Thyroid gland (tissue), 4 donors: Measurements from ENCODE around the gene CS. TPM values are rescaled to one million over a fixed set of nuclear protein-coding genes. Genes with fewer than 3 reads are reported as not detected.
A peak's percentile ranks its signal among the peaks of the same experiment; 100 is the strongest.

Experiments used
- DNase-seq, 2 donors: peaks; one replicate each; pipeline ENCODE4 v3.0.0-alpha.2; 2019
- H3K27ac ChIP-seq, 3 donors: fragments of 200-600 bp; sonication (generic); 1 replicate in 2 of 3; 2 replicates in 1 of 3; pipeline ENCODE4 v1.5.1; 2016 to 2019; ENCODE audit warnings: mild to moderate bottlenecking in 1 of 3, moderate library complexity in 1 of 3
- H3K27me3 ChIP-seq: fragments of 200-600 bp; sonication (generic); one replicate; pipeline ENCODE4 v1.5.1; 2019
- H3K36me3 ChIP-seq, 2 donors: fragments of 200-600 bp; sonication (generic); one replicate each; pipeline ENCODE4 v1.5.1; 2016 to 2019
- H3K4me1 ChIP-seq, 2 donors: fragments of 200-600 bp; sonication (generic); one replicate each; pipeline ENCODE4 v1.5.1; 2017 to 2019
- H3K4me3 ChIP-seq, 3 donors: fragments of 200-600 bp; sonication (generic); replicated peaks in 1 of 3; 1 replicate in 2 of 3; 2 replicates in 1 of 3; pipeline ENCODE4 v1.5.1; 2016; ENCODE audit warnings: mild to moderate bottlenecking in 1 of 3
- H3K9me3 ChIP-seq: fragments of 200-600 bp; sonication (generic); one replicate; pipeline ENCODE4 v1.5.1; 2017
- POLR2A ChIP-seq, 2 donors: fragments of 450-650 bp; IDR thresholded peaks; one replicate each; pipeline ENCODE4 v1.6.1; 2017; ENCODE audit warnings: antibody characterized with exemption in 2 of 2, mild to moderate bottlenecking in 2 of 2, moderate library complexity in 1 of 2
- WGBS, 2 donors: methylation state at CpG; one replicate each; pipeline ENCODE4 v1.1.5; 2017; 5-methylcytosine and 5-hydroxymethylcytosine counted together
- intact Hi-C: fragments of 100-400 bp; cut with DNase I; formaldehyde crosslinking; loops from one replicate; pipeline ENCODE4 v1.15.1; 2023
- total RNA-seq, 4 donors: library from RNA; depleted of rRNA; stranded (reverse); fragments of >200 nt; gene quantifications; one replicate each; pipeline ENCODE4 v1.2.3, GENCODE V29; 2016
- TF ChIP-seq, protein P1 (sequence below), 6 experiments: fragments of 200-600 bp in 3 of 6; fragments of 450-650 bp in 3 of 6; sonication (generic) in 3 of 6; IDR thresholded peaks; one replicate each; pipeline ENCODE4 v1.5.1; 2016 to 2019; ENCODE audit warnings: antibody characterized with exemption in 6 of 6, mild to moderate bottlenecking in 2 of 6, inconsistent platforms in 1 of 6, moderate library complexity in 1 of 6

The CS gene
- total RNA-seq, 4 donors from 2014 or later, result 110 to 190 (median 118) TPM

DNA sequence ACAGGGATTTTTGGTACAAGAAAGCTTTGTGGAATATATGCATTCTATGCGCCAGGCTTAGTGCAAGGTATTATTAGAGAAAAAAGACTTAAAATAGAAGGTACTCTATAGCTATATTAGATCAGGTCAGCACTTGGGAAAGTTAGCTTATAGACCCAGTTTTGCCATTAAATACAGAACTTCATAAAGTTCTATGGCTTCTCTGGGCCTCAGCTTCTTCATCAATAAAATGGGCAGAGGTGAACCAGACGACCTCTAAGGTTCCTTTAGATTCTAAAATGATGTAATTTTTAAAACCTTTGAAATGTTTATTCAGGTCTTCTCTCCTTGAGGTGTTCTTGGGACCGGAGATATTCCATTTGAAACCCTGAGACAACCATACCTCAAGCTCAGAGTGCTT lies 8.6 kb upstream of the CS start:
- no peak for TF ChIP-seq POLR2A (IDR thresholded peaks at IDR 0.05)
- TF ChIP-seq, protein P1, sequence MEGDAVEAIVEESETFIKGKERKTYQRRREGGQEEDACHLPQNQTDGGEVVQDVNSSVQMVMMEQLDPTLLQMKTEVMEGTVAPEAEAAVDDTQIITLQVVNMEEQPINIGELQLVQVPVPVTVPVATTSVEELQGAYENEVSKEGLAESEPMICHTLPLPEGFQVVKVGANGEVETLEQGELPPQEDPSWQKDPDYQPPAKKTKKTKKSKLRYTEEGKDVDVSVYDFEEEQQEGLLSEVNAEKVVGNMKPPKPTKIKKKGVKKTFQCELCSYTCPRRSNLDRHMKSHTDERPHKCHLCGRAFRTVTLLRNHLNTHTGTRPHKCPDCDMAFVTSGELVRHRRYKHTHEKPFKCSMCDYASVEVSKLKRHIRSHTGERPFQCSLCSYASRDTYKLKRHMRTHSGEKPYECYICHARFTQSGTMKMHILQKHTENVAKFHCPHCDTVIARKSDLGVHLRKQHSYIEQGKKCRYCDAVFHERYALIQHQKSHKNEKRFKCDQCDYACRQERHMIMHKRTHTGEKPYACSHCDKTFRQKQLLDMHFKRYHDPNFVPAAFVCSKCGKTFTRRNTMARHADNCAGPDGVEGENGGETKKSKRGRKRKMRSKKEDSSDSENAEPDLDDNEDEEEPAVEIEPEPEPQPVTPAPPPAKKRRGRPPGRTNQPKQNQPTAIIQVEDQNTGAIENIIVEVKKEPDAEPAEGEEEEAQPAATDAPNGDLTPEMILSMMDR (IDR thresholded peaks at IDR 0.05), result no peak
- Histone ChIP-seq H3K36me3 (peaks cover 15 to 19% of the 10 kb centered on the region in 2 donors), H3K27me3 (no peaks in the 10 kb centered on the region), H3K4me3 (no peak overlapping the region), H3K9me3 (no peaks in the 10 kb centered on the region), H3K27ac (no peak overlapping the region), H3K4me1 (no peaks in the 10 kb centered on the region)
- no peak for DNase-seq
- WGBS, 2 donors, result 92 to 94% methylated on average over 3 of the region's 3 CpGs
- intact Hi-C loops, result no loop called here

DNA sequence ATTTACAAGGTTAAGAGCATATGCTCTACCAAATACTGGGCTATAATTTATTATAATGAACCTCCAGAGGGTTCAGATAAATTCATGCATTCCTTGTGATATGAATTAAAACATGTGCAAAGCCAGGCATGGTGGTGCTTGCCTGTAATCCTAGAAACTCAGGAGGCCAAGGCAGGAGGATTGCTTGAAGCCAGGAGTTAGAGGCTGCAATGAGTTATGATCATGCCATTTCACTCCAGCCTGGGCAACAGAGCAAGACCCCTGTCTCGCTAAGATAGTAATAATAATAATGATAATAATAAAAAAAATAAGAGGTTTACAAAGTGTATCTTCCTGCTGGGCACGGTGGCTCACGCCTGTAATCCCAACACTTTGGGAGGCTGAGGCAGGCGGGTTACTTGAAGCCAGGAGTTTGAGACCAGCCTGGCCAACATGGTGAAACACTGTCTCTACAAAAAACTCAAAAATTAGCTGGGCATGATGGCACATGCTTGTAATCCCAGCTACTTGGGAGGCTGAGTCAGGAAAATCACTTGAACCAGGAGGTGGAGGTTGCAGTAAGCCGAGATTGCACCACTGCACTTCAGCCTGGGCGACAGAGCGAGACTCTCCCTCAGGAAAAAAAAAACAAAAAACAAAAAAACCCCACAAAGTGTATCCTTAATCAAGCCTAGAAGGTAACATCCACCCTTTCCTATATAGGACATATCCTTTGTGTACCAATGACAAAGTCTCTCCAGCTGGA lies 7.3 kb upstream of the CS start:
- no peaks in the 10 kb centered on the region for H3K27me3 ChIP-seq
- H3K27ac ChIP-seq, result no peak overlapping the region
- H3K9me3 ChIP-seq, result no peaks in the 10 kb centered on the region
- 90 to 94% methylated on average over 7 of the region's 7 CpGs for WGBS, 2 donors
- TF ChIP-seq POLR2A (IDR thresholded peaks at IDR 0.05), result no peak
- TF ChIP-seq, protein P1 (IDR thresholded peaks at IDR 0.05), result no peak
- H3K36me3 ChIP-seq, result peaks cover 12 to 15% of the 10 kb centered on the region in 2 donors
- DNase-seq, result peak in 1 of 2 donors; percentile 18
- intact Hi-C loops, result no loop called here
- H3K4me3 ChIP-seq, result no peak overlapping the region
- H3K4me1 ChIP-seq, result peaks cover 5 to 7% of the 10 kb centered on the region in 2 donors

GRCh38 chr12:56304872-56305590 lies 4.9 kb upstream of the CS start:
- Histone ChIP-seq H3K4me1 (peaks cover 20 to 23% of the 10 kb centered on the region in 2 donors), H3K9me3 (no peaks in the 10 kb centered on the region), H3K4me3 (no peak overlapping the region), H3K36me3 (peaks cover 4 to 9% of the 10 kb centered on the region in 2 donors), H3K27me3 (no peaks in the 10 kb centered on the region), H3K27ac (no peak overlapping the region)
- no peak for TF ChIP-seq POLR2A (IDR thresholded peaks at IDR 0.05)
- TF ChIP-seq, protein P1 (IDR thresholded peaks at IDR 0.05), result no peak
- 92 to 93% methylated on average over 8 of the region's 8 CpGs for WGBS, 2 donors
- intact Hi-C loops, result no loop called here
- no peak for DNase-seq

DNA sequence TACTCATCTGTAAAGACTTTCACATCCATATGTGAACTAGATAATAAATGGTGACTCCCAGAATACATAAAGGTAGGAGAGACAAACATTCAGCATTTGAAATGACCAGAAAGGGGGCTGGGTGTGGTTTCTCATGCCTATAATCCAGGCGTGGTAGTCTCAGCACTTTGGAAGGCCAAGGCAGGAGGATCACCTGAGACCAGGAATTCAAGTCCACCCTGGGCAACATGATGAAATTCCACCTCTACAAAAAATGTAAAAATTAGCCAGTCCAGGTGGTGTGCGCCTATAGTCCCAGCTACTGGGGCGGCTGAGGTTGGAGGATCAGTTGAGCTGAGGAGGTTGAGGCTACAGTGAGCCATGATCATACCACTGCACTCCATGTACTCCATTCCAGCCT lies 4.1 kb upstream of the CS start:
- DNase-seq, result no peak
- WGBS, 2 donors, result 96 to 97% methylated on average over 3 of the region's 3 CpGs

More for the DNA sequence above, 4.1 kb upstream of the CS start:
- Histone ChIP-seq H3K27me3 (no peaks in the 10 kb centered on the region), H3K27ac (no peak overlapping the region), H3K36me3 (peaks cover 4 to 8% of the 10 kb centered on the region in 2 donors), H3K4me3 (no peak overlapping the region), H3K9me3 (no peaks in the 10 kb centered on the region), H3K4me1 (peaks cover 21 to 23% of the 10 kb centered on the region in 2 donors)
- intact Hi-C loops, result no loop called here
- TF ChIP-seq POLR2A (IDR thresholded peaks at IDR 0.05), result no peak
- TF ChIP-seq, protein P1 (IDR thresholded peaks at IDR 0.05), result no peak
